ENCODE results near the gene STIP1. TPM values are rescaled to one million over a fixed set of nuclear protein-coding genes. Genes with fewer than 3 reads are reported as not detected.

Gene STIP1
- polyA plus RNA-seq, 6 donors from 2014 or later: 26.3 to 92.4 (median 63.3) TPM

DNA sequence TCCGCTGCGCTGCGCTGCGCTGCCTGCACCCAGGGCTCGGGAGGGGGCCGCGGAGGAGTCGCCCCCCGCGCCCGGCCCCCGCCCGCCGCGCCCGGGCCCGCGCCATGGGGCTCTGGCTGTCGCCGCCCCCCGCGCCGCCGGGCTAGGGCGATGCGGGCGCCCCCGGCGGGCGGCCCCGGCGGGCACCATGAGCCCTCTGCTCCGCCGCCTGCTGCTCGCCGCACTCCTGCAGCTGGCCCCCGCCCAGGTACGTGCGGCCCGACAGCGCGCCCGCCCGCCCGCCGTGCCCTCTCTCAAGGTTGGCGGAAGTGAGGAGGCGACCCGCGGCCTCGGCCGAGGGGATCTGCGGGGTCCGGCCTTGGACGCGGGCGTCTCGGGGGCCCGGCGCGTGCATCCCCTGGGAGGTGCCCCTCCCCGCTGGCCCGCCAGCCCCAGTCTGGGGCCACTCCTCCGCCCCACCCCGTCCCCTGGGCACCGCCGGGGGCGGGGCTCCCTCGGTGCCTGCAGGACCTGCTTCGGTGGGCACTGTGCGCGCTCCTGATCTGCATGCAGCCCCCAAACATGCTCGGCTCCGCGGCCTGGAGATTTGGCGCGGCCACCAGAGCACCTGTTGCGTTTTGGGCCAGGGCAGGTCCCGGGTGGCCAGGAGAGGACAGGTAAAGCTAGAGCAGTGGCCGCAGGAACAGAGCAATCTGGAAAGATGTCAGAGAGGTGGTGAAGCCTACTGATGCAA, 48.8 kb downstream of the STIP1 start:
- Mint-ChIP-seq H3K9me3 (no peaks in the 10 kb centered on the region), H3K27me3 (no peaks in the 10 kb centered on the region), H3K4me1 (peaks cover 30 to 67% (median 62%) of the 10 kb centered on the region in 3 donors), H3K36me3 (no peaks in the 10 kb centered on the region), H3K4me3 (peak overlapping the region; percentile 88 to 94 (median 90)), H3K27ac (peak overlapping the region; percentile 86 to 97 (median 94))
- ATAC-seq (ENCODE audit: low read depth in 2 of 2) (peak; percentile 54 to 57), DNase-seq (peak; percentile 78)

DNA sequence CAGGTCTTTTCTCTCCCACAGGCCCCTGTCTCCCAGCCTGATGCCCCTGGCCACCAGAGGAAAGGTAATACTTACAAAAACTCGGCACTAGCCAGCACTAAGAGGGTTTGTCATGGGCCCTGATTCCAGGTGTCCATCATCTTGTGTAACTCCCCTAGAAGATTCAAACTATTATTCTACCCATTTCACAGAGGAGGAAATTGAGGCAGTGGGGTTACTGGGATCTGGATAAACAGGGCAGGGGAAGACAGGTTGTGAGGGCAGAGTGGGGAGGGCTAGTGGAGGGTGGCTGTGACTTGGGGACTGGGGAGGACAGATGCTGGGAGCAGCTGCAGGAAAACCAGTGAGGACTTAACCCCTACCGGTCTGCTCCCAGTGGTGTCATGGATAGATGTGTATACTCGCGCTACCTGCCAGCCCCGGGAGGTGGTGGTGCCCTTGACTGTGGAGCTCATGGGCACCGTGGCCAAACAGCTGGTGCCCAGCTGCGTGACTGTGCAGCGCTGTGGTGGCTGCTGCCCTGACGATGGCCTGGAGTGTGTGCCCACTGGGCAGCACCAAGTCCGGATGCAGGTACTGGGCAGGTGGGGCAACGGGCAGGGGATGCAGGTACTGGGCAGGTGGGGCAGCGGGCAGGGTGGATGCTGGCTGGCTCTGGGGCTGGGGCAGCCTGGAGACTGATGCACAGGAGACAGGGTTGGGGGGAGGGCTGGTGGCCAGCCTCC, 49.6 kb downstream of the STIP1 start:
- DNase-seq: no peak
- H3K9me3 Mint-ChIP-seq: no peaks in the 10 kb centered on the region

DNA sequence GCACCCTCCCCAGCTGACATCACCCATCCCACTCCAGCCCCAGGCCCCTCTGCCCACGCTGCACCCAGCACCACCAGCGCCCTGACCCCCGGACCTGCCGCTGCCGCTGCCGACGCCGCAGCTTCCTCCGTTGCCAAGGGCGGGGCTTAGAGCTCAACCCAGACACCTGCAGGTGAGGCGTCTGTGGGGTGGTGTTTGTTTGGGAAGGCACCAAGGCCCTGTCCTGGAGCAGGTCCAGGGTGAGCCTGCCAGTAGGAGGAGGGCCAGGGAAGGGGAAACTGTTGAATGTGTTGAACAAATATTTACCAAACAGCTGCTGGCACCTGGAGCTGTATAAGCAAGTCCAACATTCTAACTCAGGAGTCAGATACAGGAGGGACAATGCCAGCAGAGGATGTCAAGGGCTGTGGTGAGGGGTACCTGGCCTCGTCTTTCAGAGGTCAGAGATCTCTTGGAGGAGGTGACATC, 51.5 kb downstream of the STIP1 start:
- Mint-ChIP-seq H3K27ac (peak overlapping the region in 5 of 6 donors; percentile 32 to 99 (median 54)), H3K9me3 (no peaks in the 10 kb centered on the region), H3K4me1 (peaks cover 38 to 65% (median 63%) of the 10 kb centered on the region in 3 donors), H3K27me3 (no peaks in the 10 kb centered on the region), H3K4me3 (peak overlapping the region in 3 of 8 donors; percentile 55 to 91 (median 64)), H3K36me3 (no peaks in the 10 kb centered on the region)
- no peak for DNase-seq
- ATAC-seq (ENCODE audit: low read depth in 2 of 2): no peak

More for the DNA sequence above, 49.6 kb downstream of the STIP1 start:
- no peak for ATAC-seq (ENCODE audit: low read depth in 2 of 2)
- Mint-ChIP-seq H3K27ac (peak overlapping the region; percentile 86 to 97 (median 94)), H3K36me3 (no peaks in the 10 kb centered on the region), H3K4me3 (peak overlapping the region; percentile 88 to 94 (median 90)), H3K4me1 (peaks cover 38 to 70% (median 67%) of the 10 kb centered on the region in 3 donors), H3K27me3 (no peaks in the 10 kb centered on the region)

DNA sequence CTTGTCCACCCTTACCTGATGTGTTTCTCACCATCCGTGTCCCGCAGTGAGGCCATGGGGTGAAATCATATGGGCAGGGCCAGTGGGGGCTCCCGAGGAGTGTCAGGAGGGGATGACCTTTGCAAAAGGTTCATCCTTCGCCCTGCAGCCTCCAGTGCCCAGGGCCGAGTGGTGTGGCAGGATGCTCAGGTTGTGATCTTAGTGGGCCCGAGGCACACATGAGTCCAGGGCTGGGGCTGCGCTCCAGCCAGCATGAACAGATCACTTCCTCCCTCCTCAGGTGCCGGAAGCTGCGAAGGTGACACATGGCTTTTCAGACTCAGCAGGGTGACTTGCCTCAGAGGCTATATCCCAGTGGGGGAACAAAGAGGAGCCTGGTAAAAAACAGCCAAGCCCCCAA, 52.1 kb downstream of the STIP1 start:
- Mint-ChIP-seq H3K4me1 (peaks cover 35 to 66% (median 63%) of the 10 kb centered on the region in 3 donors), H3K9me3 (no peaks in the 10 kb centered on the region), H3K4me3 (peak overlapping the region in 6 of 8 donors; percentile 12 to 91 (median 34)), H3K36me3 (no peaks in the 10 kb centered on the region), H3K27me3 (no peaks in the 10 kb centered on the region), H3K27ac (peak overlapping the region in 4 of 6 donors; percentile 73 to 100 (median 97))
- DNase-seq (no peak), ATAC-seq (ENCODE audit: low read depth in 2 of 2) (no peak)

DNA sequence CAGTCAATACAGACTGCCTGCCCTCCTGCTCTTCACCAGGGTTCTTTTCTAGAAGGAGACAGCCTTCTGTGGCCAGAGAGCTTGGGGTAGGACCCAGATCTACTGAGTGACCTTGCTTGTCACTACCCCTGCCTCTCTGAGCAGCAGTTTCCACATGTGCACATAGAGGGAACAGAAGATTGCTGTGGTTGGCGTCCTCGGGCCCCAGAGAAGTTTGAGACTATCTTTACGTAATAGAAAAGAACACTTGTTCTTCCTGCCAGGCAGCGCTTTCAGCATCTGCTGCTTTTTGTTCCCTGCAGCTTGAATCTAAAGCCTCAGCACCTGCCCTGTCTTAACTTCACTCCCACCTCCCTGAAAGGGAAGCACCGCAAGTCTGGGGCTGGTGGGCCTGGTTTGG, 53.0 kb downstream of the STIP1 start:
- no peaks in the 10 kb centered on the region for H3K27me3 Mint-ChIP-seq
- peak overlapping the region; percentile 59 to 100 (median 100) for H3K27ac Mint-ChIP-seq
- peak overlapping the region in 4 of 8 donors; percentile 24 to 91 (median 51) for H3K4me3 Mint-ChIP-seq
- ATAC-seq (ENCODE audit: low read depth in 2 of 2) (no peak), DNase-seq (no peak)
- H3K36me3 Mint-ChIP-seq: no peaks in the 10 kb centered on the region
- H3K9me3 Mint-ChIP-seq: no peaks in the 10 kb centered on the region
- H3K4me1 Mint-ChIP-seq: peaks cover 36 to 69% (median 63%) of the 10 kb centered on the region in 3 donors

DNA sequence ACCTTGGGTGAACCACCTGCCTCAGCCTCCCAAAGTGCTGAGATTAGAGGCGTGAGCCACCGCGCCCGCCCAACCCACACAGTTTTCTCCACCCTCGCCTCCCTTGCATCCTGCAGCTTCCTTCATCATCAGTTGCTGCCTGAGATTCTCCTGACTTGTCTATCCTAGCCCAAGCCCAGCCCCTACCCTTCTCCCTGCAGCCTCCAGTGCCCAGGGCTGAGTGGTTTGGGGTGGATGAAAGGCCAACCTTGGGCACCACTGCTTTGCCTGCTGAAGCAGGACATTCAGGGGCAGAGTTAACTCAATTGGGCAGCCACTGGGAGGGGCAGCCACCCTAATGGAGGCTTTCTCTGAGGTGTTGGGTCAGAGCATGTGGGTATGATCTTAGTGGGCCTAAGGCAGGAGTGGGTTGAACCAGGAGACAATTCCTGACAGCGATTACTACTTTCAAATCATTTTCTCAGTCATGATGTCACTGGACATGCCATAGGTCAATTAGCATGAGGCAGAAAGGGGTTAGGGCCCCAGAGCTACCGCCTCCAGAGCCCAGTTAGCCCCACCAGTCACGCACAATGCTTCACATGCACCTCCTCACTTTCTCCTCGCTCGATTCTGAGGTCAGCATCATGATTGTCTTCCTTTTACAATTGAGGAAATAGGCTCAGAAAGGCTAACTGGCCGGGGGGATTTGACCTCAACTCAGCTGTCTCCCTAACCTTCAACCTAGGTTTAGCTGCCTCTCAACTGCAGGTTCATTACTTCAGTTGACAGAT, 53.9 kb downstream of the STIP1 start:
- Mint-ChIP-seq H3K4me3 (peak overlapping the region; percentile 87 to 97 (median 91)), H3K27me3 (no peaks in the 10 kb centered on the region), H3K27ac (peak overlapping the region; percentile 99 to 100 (median 100)), H3K4me1 (peaks cover 36 to 69% (median 67%) of the 10 kb centered on the region in 3 donors), H3K36me3 (no peaks in the 10 kb centered on the region), H3K9me3 (no peaks in the 10 kb centered on the region)
- ATAC-seq (ENCODE audit: low read depth in 2 of 2) (peak; percentile 6 to 18), DNase-seq (peak; percentile 74)

DNA sequence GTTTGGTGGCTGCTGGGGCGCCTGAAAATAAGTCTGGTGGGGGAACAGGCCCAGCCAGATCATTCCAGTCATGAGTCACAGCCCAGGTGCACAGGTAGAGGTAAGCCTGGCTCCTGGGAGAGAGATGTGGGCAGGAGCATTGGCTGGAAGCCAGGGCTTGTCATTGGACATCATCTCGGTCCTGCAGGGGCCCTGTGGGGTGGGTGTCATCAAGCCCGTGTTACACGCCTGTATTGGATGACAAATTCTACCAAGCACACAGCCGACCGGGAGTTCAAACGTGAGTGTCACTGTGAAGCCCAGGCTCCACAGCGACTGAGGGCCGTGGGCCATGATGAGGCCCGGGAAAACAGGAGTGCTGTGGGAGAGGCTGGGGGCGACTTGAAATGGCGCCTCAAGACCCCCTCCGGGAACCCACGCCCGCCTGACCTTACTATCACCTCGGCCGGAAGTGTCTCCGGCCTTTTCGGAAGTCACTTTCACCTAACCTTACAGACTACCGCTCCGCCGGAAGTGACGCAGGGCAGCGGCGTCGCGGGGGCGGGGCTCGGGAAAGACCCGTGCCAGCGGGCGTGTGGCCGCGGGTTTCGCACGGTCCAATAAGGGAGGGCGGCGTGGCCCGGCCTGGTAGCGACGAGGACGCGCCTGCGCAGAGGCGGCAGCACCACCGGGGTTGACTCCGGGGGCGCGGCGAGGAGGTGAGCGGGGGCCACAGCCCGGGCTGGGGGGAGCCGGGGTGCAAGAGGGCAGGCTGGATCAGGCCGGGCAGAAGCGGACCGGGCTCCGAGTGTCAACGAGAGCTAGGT, 54.7 kb downstream of the STIP1 start, which contains the start of gene FKBP2:
TSS of gene FKBP2 (plus strand) at position 661 of the 806 bp plus-strand sequence. CDS start 1,293 bp downstream, outside the sequence.
- DNase-seq (peak; percentile 99), ATAC-seq (ENCODE audit: low read depth in 2 of 2) (peak; percentile 63 to 65)
- H3K27me3 Mint-ChIP-seq: no peaks in the 10 kb centered on the region
- H3K4me3 Mint-ChIP-seq: peak within 1 kb of the TSS; percentile 87 to 97 (median 91)
- H3K27ac Mint-ChIP-seq: peak within 1 kb of the TSS; percentile 99 to 100 (median 100)
- no peaks in the 10 kb centered on the region for H3K9me3 Mint-ChIP-seq
- H3K4me1 Mint-ChIP-seq: peaks cover 30 to 69% (median 68%) of the 10 kb centered on the region in 3 donors
- no peaks in the 10 kb centered on the region for H3K36me3 Mint-ChIP-seq

DNA sequence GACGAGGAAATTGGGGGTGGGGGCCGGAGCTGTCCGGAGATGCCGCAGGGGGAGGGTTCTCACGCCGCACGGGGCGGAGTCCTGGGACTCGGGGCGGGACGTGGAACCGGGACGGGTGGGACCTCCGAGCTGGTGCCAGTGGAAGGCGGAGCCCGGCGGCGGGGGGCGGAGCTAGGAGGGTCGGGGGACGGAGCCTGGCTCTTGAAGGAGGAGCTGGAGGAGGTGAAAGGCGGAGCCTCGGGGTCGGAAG, 55.2 kb downstream of the STIP1 start:
- H3K4me3 Mint-ChIP-seq: peak overlapping the region; percentile 87 to 97 (median 91)
- ATAC-seq (ENCODE audit: low read depth in 2 of 2) (peak; percentile 70 to 75), DNase-seq (peak; percentile 100)
- no peaks in the 10 kb centered on the region for H3K27me3 Mint-ChIP-seq
- peak overlapping the region; percentile 99 to 100 (median 100) for H3K27ac Mint-ChIP-seq
- H3K4me1 Mint-ChIP-seq: peaks cover 34 to 70% (median 70%) of the 10 kb centered on the region in 3 donors
- no peaks in the 10 kb centered on the region for H3K9me3 Mint-ChIP-seq
- H3K36me3 Mint-ChIP-seq: no peaks in the 10 kb centered on the region

DNA sequence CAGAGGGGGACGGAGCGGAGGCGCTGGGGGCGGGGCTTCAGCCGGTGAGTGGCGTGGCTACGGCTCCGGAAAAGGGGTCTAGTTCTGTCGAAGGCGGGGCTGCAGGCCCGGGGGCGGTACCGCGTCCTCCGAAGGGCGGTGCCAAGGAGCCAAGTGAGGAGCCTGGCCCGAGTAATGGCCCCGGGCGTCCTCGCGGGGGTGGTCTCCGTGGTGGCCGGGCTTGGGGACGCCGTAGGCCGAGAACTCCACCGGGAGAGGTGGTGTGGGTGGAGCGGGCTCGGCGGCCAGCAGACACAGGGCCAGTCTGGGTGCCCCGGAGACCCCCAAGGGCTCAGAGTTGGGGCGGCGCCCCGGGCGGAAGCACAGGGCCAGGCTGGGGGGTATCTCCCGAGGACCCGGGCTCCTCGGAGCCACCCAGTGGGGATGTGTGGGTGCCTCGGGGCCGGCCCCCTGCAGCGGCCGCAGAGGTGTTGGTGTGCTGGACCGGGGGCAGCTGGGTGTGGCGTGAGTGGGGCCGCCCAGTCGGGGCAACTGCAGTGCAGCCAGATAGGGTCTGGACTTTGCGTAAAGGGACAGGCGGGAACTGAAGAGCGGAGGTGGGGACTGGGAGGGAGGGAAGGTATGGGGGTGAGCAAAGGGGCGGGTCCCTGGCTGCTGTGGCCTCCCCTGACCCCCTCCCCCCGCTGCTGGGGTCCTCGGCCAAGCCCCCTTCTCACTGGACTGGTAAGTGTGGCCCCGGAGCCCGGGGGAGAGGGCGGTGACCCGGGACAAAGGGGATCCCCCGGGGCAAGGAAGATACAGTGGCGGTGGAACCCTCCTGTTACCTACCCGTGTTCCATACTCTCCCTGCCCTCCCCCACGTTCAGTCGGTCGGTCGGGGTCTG, 55.8 kb downstream of the STIP1 start:
- no peaks in the 10 kb centered on the region for H3K9me3 Mint-ChIP-seq
- peak overlapping the region; percentile 87 to 97 (median 91) for H3K4me3 Mint-ChIP-seq
- peaks cover 36 to 72% (median 69%) of the 10 kb centered on the region in 3 donors for H3K4me1 Mint-ChIP-seq
- H3K27me3 Mint-ChIP-seq: no peaks in the 10 kb centered on the region
- ATAC-seq (ENCODE audit: low read depth in 2 of 2) (no peak), DNase-seq (no peak)
- no peaks in the 10 kb centered on the region for H3K36me3 Mint-ChIP-seq
- H3K27ac Mint-ChIP-seq: peak overlapping the region; percentile 99 to 100 (median 100)

DNA sequence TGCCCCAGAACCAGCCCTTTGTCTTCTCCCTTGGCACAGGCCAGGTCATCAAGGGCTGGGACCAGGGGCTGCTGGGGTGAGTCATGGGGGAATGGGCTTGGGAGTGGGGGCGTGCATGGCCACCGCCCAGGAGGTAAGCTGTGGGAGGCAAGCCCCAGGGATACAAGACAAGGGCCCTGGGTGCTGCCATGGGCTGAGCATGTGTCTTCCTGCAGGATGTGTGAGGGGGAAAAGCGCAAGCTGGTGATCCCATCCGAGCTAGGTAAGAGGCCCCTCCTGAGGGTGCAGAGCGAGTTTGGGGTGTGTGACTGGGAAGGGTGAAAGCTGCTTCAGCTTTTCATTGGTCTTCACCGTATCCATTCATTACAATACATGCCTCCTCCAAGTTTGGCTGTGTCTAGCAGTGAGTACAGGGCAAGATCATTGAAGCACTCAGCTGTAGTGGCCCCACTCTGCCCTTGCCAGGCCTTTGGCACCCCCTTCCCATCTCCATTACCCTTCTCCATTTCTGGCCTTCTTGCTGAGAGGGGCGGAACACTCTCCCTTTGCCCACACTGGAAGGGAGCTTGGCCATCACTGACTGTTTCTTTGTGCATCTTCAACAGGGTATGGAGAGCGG, 57.4 kb downstream of the STIP1 start:
- Mint-ChIP-seq H3K27me3 (no peaks in the 10 kb centered on the region), H3K4me1 (peaks cover 43 to 75% (median 64%) of the 10 kb centered on the region in 3 donors), H3K36me3 (no peaks in the 10 kb centered on the region), H3K27ac (peak overlapping the region in 3 of 6 donors; percentile 40 to 64 (median 44)), H3K9me3 (no peaks in the 10 kb centered on the region), H3K4me3 (peak overlapping the region; percentile 55 to 95 (median 84))
- no peak for ATAC-seq (ENCODE audit: low read depth in 2 of 2)
- no peak for DNase-seq

DNA sequence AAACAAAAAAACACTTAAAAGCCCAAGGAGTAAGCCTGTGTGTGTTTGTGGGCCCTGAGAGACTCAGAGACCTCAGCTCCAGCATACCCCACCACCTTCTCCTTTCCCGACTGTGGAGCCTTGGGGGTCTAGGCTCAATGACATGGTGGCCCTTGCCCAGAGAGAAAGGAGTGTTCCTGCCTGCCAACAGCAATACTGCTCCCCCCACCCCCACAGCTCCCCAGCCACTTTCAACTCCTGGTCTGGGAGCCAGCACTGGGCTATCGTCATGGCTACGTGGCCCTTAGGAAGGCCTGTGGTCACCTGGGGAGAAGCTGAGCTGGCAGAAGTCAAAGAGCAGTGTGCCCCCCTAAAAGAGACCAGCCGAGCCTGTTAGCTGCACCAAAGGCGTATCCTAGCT, 58.1 kb downstream of the STIP1 start:
- H3K36me3 Mint-ChIP-seq: no peaks in the 10 kb centered on the region
- ATAC-seq (ENCODE audit: low read depth in 2 of 2) (no peak), DNase-seq (no peak)
- no peaks in the 10 kb centered on the region for H3K27me3 Mint-ChIP-seq
- H3K9me3 Mint-ChIP-seq: no peaks in the 10 kb centered on the region
- peaks cover 43 to 73% (median 56%) of the 10 kb centered on the region in 3 donors for H3K4me1 Mint-ChIP-seq
- peak overlapping the region in 6 of 8 donors; percentile 8 to 91 (median 52) for H3K4me3 Mint-ChIP-seq
- H3K27ac Mint-ChIP-seq: peak overlapping the region in 3 of 6 donors; percentile 24 to 64 (median 33)
